Measurements from ENCODE around the gene RAD21L1.
"Not testable (repeated sequence)": the region's sequence is repeated elsewhere in the genome, so short reads cannot be mapped to it uniquely, and the experiment has no call there.

The RAD21L1 gene

GRCh38 chr20:1212607-1213396 lies 13.0 kb upstream of the RAD21L1 start:
- TF ChIP-seq CTCF (IDR thresholded peaks at IDR 0.05; ENCODE audit: low read depth, low read length, poor library complexity, severe bottlenecking) = peak; percentile 81
- TF ChIP-seq EZH2phosphoT487 (IDR thresholded peaks at IDR 0.05; ENCODE audit: borderline replicate concordance, low read length) = no peak

GRCh38 chr20:1214838-1215261 lies 11.0 kb upstream of the RAD21L1 start:
- Histone ChIP-seq H3K4me2 (ENCODE audit: low read length) (no peak overlapping the region), H4K20me1 (ENCODE audit: control insufficient read depth, insufficient read depth, low read depth, low read length) (no peaks in the 10 kb centered on the region), H3K27ac (ENCODE audit: low read depth, low read length) (no peak overlapping the region), H3K9me2 (replicated peaks; ENCODE audit: control insufficient read depth, low read length) (no peaks in the 10 kb centered on the region), H3K79me2 (ENCODE audit: control insufficient read depth, low read length) (no peaks in the 10 kb centered on the region), H3K9me3 (ENCODE audit: control insufficient read depth, insufficient read depth, low read length) (no peaks in the 10 kb centered on the region), H3K36me3 (ENCODE audit: control insufficient read depth, low read length) (no peaks in the 10 kb centered on the region), H3F3A (ENCODE audit: control insufficient read depth, insufficient read depth) (no peaks in the 10 kb centered on the region), H3K27me3 (ENCODE audit: control insufficient read depth, low read length) (peaks cover 20% of the 10 kb centered on the region), H3K4me1 (ENCODE audit: control insufficient read depth, low read length) (no peaks in the 10 kb centered on the region), H3K4me3 (ENCODE audit: low read length) (no peak overlapping the region)
- TF ChIP-seq CTCF (IDR thresholded peaks at IDR 0.05; ENCODE audit: low read depth, low read length, poor library complexity, severe bottlenecking) (no peak), EZH2phosphoT487 (IDR thresholded peaks at IDR 0.05; ENCODE audit: borderline replicate concordance, low read length) (no peak)

More at GRCh38 chr20:1212607-1213396, 13.0 kb upstream of the RAD21L1 start:
- Histone ChIP-seq H3K9me3 (ENCODE audit: control insufficient read depth, insufficient read depth, low read length) (no peaks in the 10 kb centered on the region), H3K27me3 (ENCODE audit: control insufficient read depth, low read length) (peaks cover 22% of the 10 kb centered on the region), H3K36me3 (ENCODE audit: control insufficient read depth, low read length) (no peaks in the 10 kb centered on the region), H3K4me2 (ENCODE audit: low read length) (no peak overlapping the region), H3K79me2 (ENCODE audit: control insufficient read depth, low read length) (no peaks in the 10 kb centered on the region), H4K20me1 (ENCODE audit: control insufficient read depth, insufficient read depth, low read depth, low read length) (no peaks in the 10 kb centered on the region), H3K4me3 (ENCODE audit: low read length) (no peak overlapping the region), H3K4me1 (ENCODE audit: control insufficient read depth, low read length) (no peaks in the 10 kb centered on the region), H3F3A (ENCODE audit: control insufficient read depth, insufficient read depth) (no peaks in the 10 kb centered on the region), H3K27ac (ENCODE audit: low read depth, low read length) (no peak overlapping the region), H3K9me2 (replicated peaks; ENCODE audit: control insufficient read depth, low read length) (no peaks in the 10 kb centered on the region)

- no peaks in the 10 kb centered on the region for H4K20me1 ChIP-seq (ENCODE audit: control insufficient read depth, insufficient read depth, low read depth, low read length)
- H3K27ac ChIP-seq (ENCODE audit: low read depth, low read length) = no peak overlapping the region
- H3K9me3 ChIP-seq (ENCODE audit: control insufficient read depth, insufficient read depth, low read length) = no peaks in the 10 kb centered on the region
- TF ChIP-seq CTCF (IDR thresholded peaks at IDR 0.05; ENCODE audit: low read depth, low read length, poor library complexity, severe bottlenecking) (no peak), EZH2phosphoT487 (IDR thresholded peaks at IDR 0.05; ENCODE audit: borderline replicate concordance, low read length) (no peak)
- H3K36me3 ChIP-seq (ENCODE audit: control insufficient read depth, low read length) = no peaks in the 10 kb centered on the region
- H3F3A ChIP-seq (ENCODE audit: control insufficient read depth, insufficient read depth) = no peaks in the 10 kb centered on the region
- no peaks in the 10 kb centered on the region for H3K4me1 ChIP-seq (ENCODE audit: control insufficient read depth, low read length)
- no peaks in the 10 kb centered on the region for H3K79me2 ChIP-seq (ENCODE audit: control insufficient read depth, low read length)
- H3K4me3 ChIP-seq (ENCODE audit: low read length) = no peak overlapping the region
- peaks cover 20% of the 10 kb centered on the region for H3K27me3 ChIP-seq (ENCODE audit: control insufficient read depth, low read length)
- H3K4me2 ChIP-seq (ENCODE audit: low read length) = no peak overlapping the region
- no peaks in the 10 kb centered on the region for H3K9me2 ChIP-seq (replicated peaks; ENCODE audit: control insufficient read depth, low read length)
Observed at GRCh38 chr20:1215386-1216170, 10.3 kb upstream of the RAD21L1 start.

- not testable (repeated sequence) for H3K9me2 ChIP-seq (replicated peaks; ENCODE audit: control insufficient read depth, low read length); H3K27ac ChIP-seq (ENCODE audit: low read depth, low read length); H4K20me1 ChIP-seq (ENCODE audit: control insufficient read depth, insufficient read depth, low read depth, low read length); H3K4me2 ChIP-seq (ENCODE audit: low read length); H3K9me3 ChIP-seq (ENCODE audit: control insufficient read depth, insufficient read depth, low read length); H3K36me3 ChIP-seq (ENCODE audit: control insufficient read depth, low read length); H3F3A ChIP-seq (ENCODE audit: control insufficient read depth, insufficient read depth); H3K79me2 ChIP-seq (ENCODE audit: control insufficient read depth, low read length); H3K4me3 ChIP-seq (ENCODE audit: low read length); H3K4me1 ChIP-seq (ENCODE audit: control insufficient read depth, low read length)
- H3K27me3 ChIP-seq (ENCODE audit: control insufficient read depth, low read length) = peaks cover 20% of the 10 kb centered on the region
Observed at GRCh38 chr20:1216527-1217427, 9.1 kb upstream of the RAD21L1 start.

GRCh38 chr20:1222750-1223149 lies 3.1 kb upstream of the RAD21L1 start:
- not testable (repeated sequence) for H3K36me3 ChIP-seq (ENCODE audit: control insufficient read depth, low read length); H3F3A ChIP-seq (ENCODE audit: control insufficient read depth, insufficient read depth); H3K9me3 ChIP-seq (ENCODE audit: control insufficient read depth, insufficient read depth, low read length); H3K27ac ChIP-seq (ENCODE audit: low read depth, low read length); H3K79me2 ChIP-seq (ENCODE audit: control insufficient read depth, low read length); H3K4me1 ChIP-seq (ENCODE audit: control insufficient read depth, low read length); H3K4me2 ChIP-seq (ENCODE audit: low read length); H3K4me3 ChIP-seq (ENCODE audit: low read length); H4K20me1 ChIP-seq (ENCODE audit: control insufficient read depth, insufficient read depth, low read depth, low read length); H3K9me2 ChIP-seq (replicated peaks; ENCODE audit: control insufficient read depth, low read length)
- peaks cover 13% of the 10 kb centered on the region for H3K27me3 ChIP-seq (ENCODE audit: control insufficient read depth, low read length)

Measured in DOHH2 (cell line).